Mammary epithelial cell (primary cell): ENCODE measurements around the gene KCNH5.

ENCODE experiments used
- CTCF ChIP-seq, 2 donors: IDR thresholded peaks in 1 of 2; conservative IDR thresholded peaks in 1 of 2; 2 replicates each; pipeline ENCODE4 v1.5.1; 2011 to 2012; ENCODE audit warnings: inconsistent platforms in 2 of 2, low read length in 2 of 2, mild to moderate bottlenecking in 2 of 2, control low read depth in 1 of 2, low read depth in 1 of 2; ENCODE audit not compliant: insufficient read depth in 1 of 2; ENCODE audit errors: extremely low read depth in 1 of 2
- EZH2 ChIP-seq: IDR thresholded peaks from 2 replicates; pipeline ENCODE4 v1.6.1; 2012; ENCODE audit warnings: low read length, inconsistent platforms, borderline replicate concordance

GRCh38 chr14:62662811-62663455 is 382.3 kb downstream of the KCNH5 start:
- no peak for TF ChIP-seq EZH2
- no peak for TF ChIP-seq CTCF (conservative IDR thresholded peaks at IDR 0.05 in 1 of 2, IDR thresholded peaks at IDR 0.05 in 1 of 2; ENCODE audit: extremely low read depth in 1 of 2, insufficient read depth in 1 of 2, low read depth in 1 of 2, low read length in 2 of 2)
